Right lobe of liver (tissue), 4 donors: ENCODE measurements around the gene TCHH.

Experiments
- CTCF ChIP-seq, 4 donors: fragments of 200-600 bp in 3 of 4; fragments of 450-650 bp in 1 of 4; IDR thresholded peaks; one replicate each; pipeline versions ENCODE4 v1.5.1 to v1.8.0; 2016 to 2022; ENCODE audit warnings: antibody characterized with exemption in 4 of 4, mild to moderate bottlenecking in 2 of 4
- POLR2A ChIP-seq: fragments of 450-650 bp; IDR thresholded peaks from one replicate; pipeline ENCODE4 v1.6.1; 2017; ENCODE audit warnings: antibody characterized with exemption, mild to moderate bottlenecking
- donor health status: DM: no; HTN: no; CAD: no.
- donor health status: DM: no; HTN: no; CAD: no.
- donor health status: DM: no; HTN: yes; CAD: no.

- TF ChIP-seq CTCF (IDR thresholded peaks at IDR 0.05) (no peak), POLR2A (no peak)
These were observed 10.7 kb upstream of the TCHH start for GRCh38 chr1:152125834-152126443.
